Right lobe of liver (tissue), 4 donors: ENCODE measurements around the gene C9.

Experiments
- POLR2A ChIP-seq: fragments of 450-650 bp; IDR thresholded peaks from one replicate; pipeline ENCODE4 v1.6.1; 2017; ENCODE audit warnings: antibody characterized with exemption, mild to moderate bottlenecking
- TF ChIP-seq, protein P1 (sequence below), 4 donors: fragments of 200-600 bp in 3 of 4; fragments of 450-650 bp in 1 of 4; IDR thresholded peaks; one replicate each; pipeline versions ENCODE4 v1.5.1 to v1.8.0; 2016 to 2022; ENCODE audit warnings: antibody characterized with exemption in 4 of 4, mild to moderate bottlenecking in 2 of 4
- donor health status: DM: no; HTN: no; CAD: no.
- donor health status: DM: no; HTN: no; CAD: no.
- donor health status: DM: no; HTN: yes; CAD: no.

GRCh38 chr5:39370555-39371366, 6.5 kb upstream of the C9 start:
- TF ChIP-seq, protein P1, sequence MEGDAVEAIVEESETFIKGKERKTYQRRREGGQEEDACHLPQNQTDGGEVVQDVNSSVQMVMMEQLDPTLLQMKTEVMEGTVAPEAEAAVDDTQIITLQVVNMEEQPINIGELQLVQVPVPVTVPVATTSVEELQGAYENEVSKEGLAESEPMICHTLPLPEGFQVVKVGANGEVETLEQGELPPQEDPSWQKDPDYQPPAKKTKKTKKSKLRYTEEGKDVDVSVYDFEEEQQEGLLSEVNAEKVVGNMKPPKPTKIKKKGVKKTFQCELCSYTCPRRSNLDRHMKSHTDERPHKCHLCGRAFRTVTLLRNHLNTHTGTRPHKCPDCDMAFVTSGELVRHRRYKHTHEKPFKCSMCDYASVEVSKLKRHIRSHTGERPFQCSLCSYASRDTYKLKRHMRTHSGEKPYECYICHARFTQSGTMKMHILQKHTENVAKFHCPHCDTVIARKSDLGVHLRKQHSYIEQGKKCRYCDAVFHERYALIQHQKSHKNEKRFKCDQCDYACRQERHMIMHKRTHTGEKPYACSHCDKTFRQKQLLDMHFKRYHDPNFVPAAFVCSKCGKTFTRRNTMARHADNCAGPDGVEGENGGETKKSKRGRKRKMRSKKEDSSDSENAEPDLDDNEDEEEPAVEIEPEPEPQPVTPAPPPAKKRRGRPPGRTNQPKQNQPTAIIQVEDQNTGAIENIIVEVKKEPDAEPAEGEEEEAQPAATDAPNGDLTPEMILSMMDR (IDR thresholded peaks at IDR 0.05) = no peak
- peak; percentile 47 for TF ChIP-seq POLR2A
